ENCODE data around the gene TCEA3.

GRCh38 chr1:23442751-23443150 lies 18.2 kb upstream of the TCEA3 start:
- TF ChIP-seq CTCF (conservative IDR thresholded peaks at IDR 0.05; ENCODE audit: low read depth, low read length) (no peak), POLR2A (IDR thresholded peaks at IDR 0.05; ENCODE audit: low read depth, low read length) (no peak), RCOR1 (IDR thresholded peaks at IDR 0.05; ENCODE audit: insufficient replicate concordance, low read length) (no peak), MAFK (IDR thresholded peaks at IDR 0.05; ENCODE audit: low read depth, low read length) (no peak), MXI1 (IDR thresholded peaks at IDR 0.05; ENCODE audit: borderline replicate concordance, low read depth, low read length) (no peak), CHD1 (IDR thresholded peaks at IDR 0.05; ENCODE audit: low read depth, low read length) (no peak), SMC3 (IDR thresholded peaks at IDR 0.05; ENCODE audit: low read depth, low read length) (no peak), RAD21 (IDR thresholded peaks at IDR 0.05; ENCODE audit: low read length) (no peak), CEBPB (IDR thresholded peaks at IDR 0.05; ENCODE audit: low read depth, low read length) (no peak), BHLHE40 (IDR thresholded peaks at IDR 0.05; ENCODE audit: low read depth, low read length) (no peak), RFX5 (IDR thresholded peaks at IDR 0.05; ENCODE audit: low read depth, low read length) (no peak)
- TF ChIP-seq, protein P1, sequence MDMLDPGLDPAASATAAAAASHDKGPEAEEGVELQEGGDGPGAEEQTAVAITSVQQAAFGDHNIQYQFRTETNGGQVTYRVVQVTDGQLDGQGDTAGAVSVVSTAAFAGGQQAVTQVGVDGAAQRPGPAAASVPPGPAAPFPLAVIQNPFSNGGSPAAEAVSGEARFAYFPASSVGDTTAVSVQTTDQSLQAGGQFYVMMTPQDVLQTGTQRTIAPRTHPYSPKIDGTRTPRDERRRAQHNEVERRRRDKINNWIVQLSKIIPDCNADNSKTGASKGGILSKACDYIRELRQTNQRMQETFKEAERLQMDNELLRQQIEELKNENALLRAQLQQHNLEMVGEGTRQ (IDR thresholded peaks at IDR 0.05; ENCODE audit: low read depth, low read length), result no peak
- TF ChIP-seq, protein P2, sequence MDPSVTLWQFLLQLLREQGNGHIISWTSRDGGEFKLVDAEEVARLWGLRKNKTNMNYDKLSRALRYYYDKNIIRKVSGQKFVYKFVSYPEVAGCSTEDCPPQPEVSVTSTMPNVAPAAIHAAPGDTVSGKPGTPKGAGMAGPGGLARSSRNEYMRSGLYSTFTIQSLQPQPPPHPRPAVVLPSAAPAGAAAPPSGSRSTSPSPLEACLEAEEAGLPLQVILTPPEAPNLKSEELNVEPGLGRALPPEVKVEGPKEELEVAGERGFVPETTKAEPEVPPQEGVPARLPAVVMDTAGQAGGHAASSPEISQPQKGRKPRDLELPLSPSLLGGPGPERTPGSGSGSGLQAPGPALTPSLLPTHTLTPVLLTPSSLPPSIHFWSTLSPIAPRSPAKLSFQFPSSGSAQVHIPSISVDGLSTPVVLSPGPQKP (IDR thresholded peaks at IDR 0.05; ENCODE audit: borderline replicate concordance, low read depth, low read length), result no peak

All from IMR-90 (cell line).